Measurements from ENCODE around the gene BICD1. TPM values are rescaled to one million over a fixed set of nuclear protein-coding genes. Genes with fewer than 3 reads are reported as not detected.

The BICD1 gene
- total and polyA plus RNA-seq, 2 donors (not counting 3 experiments of a cell fraction or from before 2014, with no cell fraction given), result 12.2 to 51.0 TPM

DNA sequence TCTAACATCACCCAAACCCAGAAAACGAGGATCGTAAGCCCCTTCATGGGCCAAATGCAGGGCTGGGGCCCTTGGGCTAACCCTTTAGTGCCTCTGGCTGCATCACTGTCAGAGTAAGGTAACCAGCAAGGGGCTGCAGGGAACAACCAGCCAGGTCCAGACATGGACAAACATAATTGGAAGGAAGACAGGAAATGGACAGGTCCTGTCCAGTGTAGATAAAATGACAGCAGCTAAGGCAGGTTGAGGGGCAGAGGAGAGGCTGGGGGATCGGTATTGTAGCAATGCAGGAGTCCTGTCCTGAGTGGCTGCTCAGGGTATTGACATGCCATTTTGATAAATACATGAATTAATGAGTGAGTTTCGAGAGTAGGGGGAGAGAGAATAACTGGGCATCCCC lies 29.8 kb downstream of the BICD1 start:
- FAIRE-seq (no peak), DNase-seq (ENCODE audit: low read depth, low spot score) (no peak)
- peaks cover 11% of the 10 kb centered on the region for H3K79me2 ChIP-seq (ENCODE audit: control insufficient read depth, insufficient read depth, low read length)
- H3K9ac ChIP-seq (replicated peaks; ENCODE audit: extremely low read depth, insufficient read depth, low read length), result no peak overlapping the region
- H3K9me1 ChIP-seq (replicated peaks; ENCODE audit: control insufficient read depth, extremely low read depth, insufficient read depth, low read length), result no peaks in the 10 kb centered on the region
- ChIA-PET CTCF (no interaction called here), POLR2A (no interaction called here)
- BruUV-seq (replicated peaks), result no TSS peak
- no peaks in the 10 kb centered on the region for H3K27me3 ChIP-seq (ENCODE audit: control insufficient read depth in 2 of 2, insufficient read depth in 2 of 2, low read length in 2 of 2)
- no peak for TF ChIP-seq POLR2AphosphoS5 (IDR thresholded peaks at IDR 0.05; ENCODE audit: insufficient read depth, low read depth, low read length)
- TF ChIP-seq, protein P1, sequence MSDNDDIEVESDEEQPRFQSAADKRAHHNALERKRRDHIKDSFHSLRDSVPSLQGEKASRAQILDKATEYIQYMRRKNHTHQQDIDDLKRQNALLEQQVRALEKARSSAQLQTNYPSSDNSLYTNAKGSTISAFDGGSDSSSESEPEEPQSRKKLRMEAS (IDR thresholded peaks at IDR 0.05; ENCODE audit: insufficient read depth, insufficient read length), result no peak
- no peak for TF ChIP-seq MYC (IDR thresholded peaks at IDR 0.05; ENCODE audit: low read depth, low read length)
- TF ChIP-seq JUN (IDR thresholded peaks at IDR 0.05; ENCODE audit: borderline replicate concordance, insufficient read depth, insufficient read length, low read depth), result no peak
- no peak for TF ChIP-seq GATA2 (IDR thresholded peaks at IDR 0.05; ENCODE audit: insufficient read depth, insufficient read length, low read depth, low read length)
- H3K36me3 ChIP-seq (ENCODE audit: control insufficient read depth in 2 of 2, extremely low read depth in 1 of 2, insufficient read depth in 2 of 2, low read length in 2 of 2), result no peaks in the 10 kb centered on the region
- no peaks in the 10 kb centered on the region for H4K20me1 ChIP-seq (replicated peaks; ENCODE audit: control insufficient read depth, extremely low read depth, insufficient read depth, low read length)
- no peak overlapping the region for H3K27ac ChIP-seq (ENCODE audit: insufficient read depth, low read depth, low read length)
- no peak overlapping the region for H3K4me2 ChIP-seq (ENCODE audit: insufficient read depth, low read length)
- H2AFZ ChIP-seq (ENCODE audit: low read depth, low read length), result no peak overlapping the region
- dilution Hi-C loops (cut with MboI; ENCODE audit: extremely low pct_ligation_motif_present, low sequenced_read_pairs) (no loop called here), intact Hi-C loops (cut with micrococcal nuclease) (no loop called here)
- peaks cover 8% of the 10 kb centered on the region for H3K4me1 ChIP-seq (ENCODE audit: control insufficient read depth, extremely low read depth, insufficient read depth, low read length)
- H3K4me3 ChIP-seq (replicated peaks in 1 of 3; ENCODE audit: insufficient read depth in 1 of 3, low read depth in 1 of 3, low read length in 3 of 3), result no peak overlapping the region
- H3K9me3 ChIP-seq (replicated peaks; ENCODE audit: control insufficient read depth, insufficient read depth, low read length), result no peaks in the 10 kb centered on the region

DNA sequence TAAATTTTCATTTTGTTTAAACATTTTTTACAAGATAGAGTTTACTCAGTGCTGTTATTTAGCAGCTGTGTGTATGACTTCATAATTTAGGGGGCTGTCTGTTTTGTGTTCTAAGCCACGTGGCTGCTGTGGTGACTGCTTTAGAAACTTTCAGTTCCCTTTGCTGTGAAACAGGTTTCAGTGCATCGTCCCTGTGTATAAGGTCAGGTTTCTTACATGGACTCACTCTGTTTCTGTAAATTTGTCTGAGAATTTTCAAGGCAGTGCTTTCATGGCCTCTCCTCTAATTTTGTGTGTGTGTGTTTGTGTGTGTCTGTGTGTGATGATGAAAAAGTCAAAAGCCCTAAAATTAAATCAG lies 32.4 kb downstream of the BICD1 start:
- Histone ChIP-seq H3K4me3 (replicated peaks in 1 of 3; ENCODE audit: insufficient read depth in 1 of 3, low read depth in 1 of 3, low read length in 3 of 3) (peak overlapping the region in 1 of 3 experiments; percentile 22), H3K4me2 (ENCODE audit: insufficient read depth, low read length) (peak overlapping the region; percentile 42), H3K36me3 (ENCODE audit: control insufficient read depth in 2 of 2, extremely low read depth in 1 of 2, insufficient read depth in 2 of 2, low read length in 2 of 2) (no peaks in the 10 kb centered on the region), H3K27ac (ENCODE audit: insufficient read depth, low read depth, low read length) (no peak overlapping the region), H4K20me1 (replicated peaks; ENCODE audit: control insufficient read depth, extremely low read depth, insufficient read depth, low read length) (no peaks in the 10 kb centered on the region), H3K9me3 (replicated peaks; ENCODE audit: control insufficient read depth, insufficient read depth, low read length) (no peaks in the 10 kb centered on the region), H3K9ac (replicated peaks; ENCODE audit: extremely low read depth, insufficient read depth, low read length) (peak overlapping the region; percentile 13), H2AFZ (ENCODE audit: low read depth, low read length) (no peak overlapping the region), H3K9me1 (replicated peaks; ENCODE audit: control insufficient read depth, extremely low read depth, insufficient read depth, low read length) (no peaks in the 10 kb centered on the region), H3K27me3 (ENCODE audit: control insufficient read depth in 2 of 2, insufficient read depth in 2 of 2, low read length in 2 of 2) (no peaks in the 10 kb centered on the region), H3K79me2 (ENCODE audit: control insufficient read depth, insufficient read depth, low read length) (peaks cover 25% of the 10 kb centered on the region), H3K4me1 (ENCODE audit: control insufficient read depth, extremely low read depth, insufficient read depth, low read length) (peaks cover 7% of the 10 kb centered on the region)
- intact Hi-C loops (cut with micrococcal nuclease), result no loop called here
- dilution Hi-C loops (cut with MboI; ENCODE audit: extremely low pct_ligation_motif_present, low sequenced_read_pairs), result no loop called here
- peak; percentile 39 for DNase-seq (ENCODE audit: low read depth, low spot score)
- CTCF ChIA-PET, result interaction anchor here (0.7 to 2.5 kb wide), 11 partner anchors 8 to 173 kb away, joined by 3 to 10 read pairs (median 3); partner anchors contain the start of gene BICD1
- TF ChIP-seq, protein P2, sequence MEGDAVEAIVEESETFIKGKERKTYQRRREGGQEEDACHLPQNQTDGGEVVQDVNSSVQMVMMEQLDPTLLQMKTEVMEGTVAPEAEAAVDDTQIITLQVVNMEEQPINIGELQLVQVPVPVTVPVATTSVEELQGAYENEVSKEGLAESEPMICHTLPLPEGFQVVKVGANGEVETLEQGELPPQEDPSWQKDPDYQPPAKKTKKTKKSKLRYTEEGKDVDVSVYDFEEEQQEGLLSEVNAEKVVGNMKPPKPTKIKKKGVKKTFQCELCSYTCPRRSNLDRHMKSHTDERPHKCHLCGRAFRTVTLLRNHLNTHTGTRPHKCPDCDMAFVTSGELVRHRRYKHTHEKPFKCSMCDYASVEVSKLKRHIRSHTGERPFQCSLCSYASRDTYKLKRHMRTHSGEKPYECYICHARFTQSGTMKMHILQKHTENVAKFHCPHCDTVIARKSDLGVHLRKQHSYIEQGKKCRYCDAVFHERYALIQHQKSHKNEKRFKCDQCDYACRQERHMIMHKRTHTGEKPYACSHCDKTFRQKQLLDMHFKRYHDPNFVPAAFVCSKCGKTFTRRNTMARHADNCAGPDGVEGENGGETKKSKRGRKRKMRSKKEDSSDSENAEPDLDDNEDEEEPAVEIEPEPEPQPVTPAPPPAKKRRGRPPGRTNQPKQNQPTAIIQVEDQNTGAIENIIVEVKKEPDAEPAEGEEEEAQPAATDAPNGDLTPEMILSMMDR (IDR thresholded peaks at IDR 0.05; ENCODE audit: extremely low read depth in 1 of 2, insufficient read depth in 1 of 2, low read depth in 1 of 2, low read length in 2 of 2), result no peak
- no peak for TF ChIP-seq POLR2AphosphoS5 (IDR thresholded peaks at IDR 0.05; ENCODE audit: insufficient read depth, low read depth, low read length)
- TF ChIP-seq GATA2 (IDR thresholded peaks at IDR 0.05; ENCODE audit: insufficient read depth, insufficient read length, low read depth, low read length), result no peak
- TF ChIP-seq EZH2 (IDR thresholded peaks at IDR 0.05; ENCODE audit: borderline replicate concordance, low read depth, low read length, severe bottlenecking), result no peak
- no peak for TF ChIP-seq POLR2A (IDR thresholded peaks at IDR 0.05; ENCODE audit: low read depth, low read length)
- TF ChIP-seq, protein P1 (IDR thresholded peaks at IDR 0.05; ENCODE audit: insufficient read depth, insufficient read length), result no peak
- TF ChIP-seq MYC (IDR thresholded peaks at IDR 0.05; ENCODE audit: low read depth, low read length), result no peak
- FAIRE-seq, result peak; percentile 54
- BruUV-seq (replicated peaks), result no TSS peak
- POLR2A ChIA-PET, result no interaction called here
